Amniotic stem cell (primary cell): Measurements from ENCODE around the gene MYO10.

ENCODE experiments used
- DNase-seq: peaks from one replicate; lab custom pipeline; 2025; lab: John Stamatoyannopoulos, UW

MYO10 gene

DNA sequence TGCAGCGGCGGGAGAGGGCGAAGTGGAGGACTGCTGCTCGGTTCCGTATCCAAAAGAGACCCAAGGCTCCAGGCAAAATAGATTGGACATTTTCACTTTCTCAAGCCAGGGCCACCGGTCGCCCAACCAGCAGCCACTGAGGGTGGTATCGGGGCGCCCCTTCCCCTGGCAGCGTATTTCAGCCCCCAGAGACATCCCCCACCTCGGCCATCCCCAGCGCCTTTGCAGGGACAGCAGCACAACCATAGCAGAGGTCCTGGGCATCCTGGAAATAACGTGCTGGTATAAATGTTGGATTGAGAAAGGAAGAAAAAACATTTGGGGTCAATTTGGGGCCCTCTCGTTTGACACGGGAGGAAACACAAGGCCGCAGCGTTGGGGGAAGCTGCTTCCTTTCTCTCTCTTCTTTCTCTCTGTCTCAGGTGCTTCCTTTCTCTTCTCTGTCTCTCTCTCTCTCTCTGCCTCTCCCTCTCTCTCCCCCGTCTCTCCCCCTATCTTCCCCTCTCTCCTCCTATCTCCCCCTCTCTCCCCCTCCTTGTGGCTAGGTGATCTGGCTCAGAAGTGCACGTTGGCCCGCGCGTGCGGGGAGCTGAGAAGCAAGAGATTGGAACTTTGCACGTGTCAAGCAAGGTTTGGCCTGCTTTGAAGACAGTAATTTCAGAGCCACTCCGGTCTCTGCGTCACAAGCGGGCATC, 318.7 kb downstream of the MYO10 start:
- no peak for DNase-seq

DNA sequence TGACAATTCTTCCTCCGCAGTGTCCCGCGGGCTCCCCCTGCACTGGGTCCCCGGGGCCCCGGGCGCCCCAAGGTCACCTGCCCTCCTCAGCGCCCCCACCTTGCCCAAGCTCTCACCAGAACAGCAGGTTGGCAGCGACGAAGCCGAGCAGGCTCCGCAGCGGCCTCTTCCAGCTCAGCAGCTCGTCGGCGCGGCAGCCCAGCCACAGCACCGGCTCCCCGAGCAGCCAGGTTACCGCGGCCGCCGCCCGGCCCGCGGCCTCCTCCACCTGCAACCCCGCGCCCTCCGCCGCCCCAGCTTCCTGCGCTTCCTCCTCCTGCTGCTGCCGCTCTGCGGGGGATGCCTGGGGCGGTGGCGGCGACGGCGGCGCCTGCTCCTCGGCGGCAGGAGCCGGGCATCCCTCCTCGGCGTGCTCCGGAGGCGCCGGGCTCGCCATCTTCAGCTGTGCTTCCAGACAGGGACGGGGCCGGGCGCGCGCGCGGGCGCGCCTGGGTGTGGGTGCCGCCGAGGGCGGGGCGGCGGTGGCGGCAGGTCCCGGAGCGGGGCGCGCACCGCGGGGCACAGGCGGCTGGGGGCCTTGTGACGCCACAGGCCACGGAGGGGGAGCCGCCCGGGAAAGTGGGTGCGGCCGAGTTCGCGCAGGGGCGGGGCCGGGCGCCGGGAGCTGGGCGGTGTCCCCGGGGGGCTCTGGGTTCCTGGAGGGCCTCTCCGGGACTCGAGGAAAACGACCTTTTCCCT, 319.4 kb downstream of the MYO10 start, which contains the start of gene RETREG1:
Gene RETREG1, minus strand, starts transcription at position 462 of the 738 bp plus-strand sequence. Its CDS starts 26 bp downstream, at position 436.
- no peak for DNase-seq

DNA sequence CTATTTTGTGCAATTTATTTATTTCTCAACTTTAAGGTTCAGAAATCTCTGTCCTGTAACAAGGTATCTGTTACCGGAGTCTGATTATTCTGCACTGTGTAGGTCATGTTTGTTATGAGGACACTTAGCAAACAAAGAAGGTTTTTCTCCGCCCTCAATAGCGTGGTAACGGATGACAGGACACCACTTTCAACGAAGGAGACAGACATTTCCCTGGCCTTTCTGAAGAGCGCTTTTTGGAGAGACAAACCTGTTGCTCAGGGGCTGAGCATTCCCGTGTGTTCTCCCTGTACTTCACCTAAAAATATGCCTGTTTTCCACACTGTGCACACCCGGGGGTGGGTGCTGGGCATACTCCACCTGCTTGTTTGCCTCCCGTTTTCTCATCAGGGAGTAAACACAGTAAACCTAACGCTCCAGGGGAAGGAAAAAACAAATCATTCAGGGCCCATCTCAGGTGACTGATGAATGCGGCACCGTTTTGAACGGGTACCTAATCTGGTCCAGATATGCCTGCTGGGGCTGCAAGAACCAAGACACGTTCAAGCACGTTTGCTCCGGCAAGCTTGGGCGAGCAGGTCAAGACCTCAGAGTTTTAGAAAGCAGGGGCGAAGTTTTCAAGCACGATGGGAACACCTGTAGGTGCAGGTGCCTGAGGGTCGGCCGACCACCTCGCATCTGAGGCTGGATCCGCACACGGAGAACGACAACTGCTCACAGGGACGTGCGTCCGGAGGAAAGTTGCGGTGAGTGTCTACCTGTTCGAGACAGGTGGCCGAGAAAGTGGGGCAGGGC, 320.1 kb downstream of the MYO10 start:
- no peak for DNase-seq

DNA sequence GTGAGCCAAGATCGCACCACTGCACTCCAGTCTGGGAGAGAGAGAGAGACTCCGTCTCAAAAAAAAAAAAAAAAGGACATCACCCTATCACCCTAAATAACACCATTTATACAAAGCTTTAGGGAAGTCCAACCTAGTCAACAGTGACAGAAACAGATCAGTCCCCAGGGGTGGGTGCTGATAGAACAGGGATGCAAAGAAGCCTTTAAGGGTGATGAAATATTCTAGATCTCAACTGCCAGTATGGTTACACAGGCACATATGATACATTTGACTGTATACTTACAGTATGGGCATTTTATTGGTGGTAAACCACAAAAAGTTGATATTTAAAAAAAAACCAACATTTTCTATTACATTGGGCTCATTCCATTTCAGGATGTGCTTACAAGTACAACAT, 324.1 kb downstream of the MYO10 start:
- no peak for DNase-seq
